ENCODE results near the gene CTNNBIP1. TPM values are rescaled to one million over a fixed set of nuclear protein-coding genes. Genes with fewer than 3 reads are reported as not detected.

The CTNNBIP1 gene
- total RNA-seq, 1 experiment from 2014 or later, result 58.9 TPM

- Histone ChIP-seq H3K9me3 (ENCODE audit: insufficient read depth, low read depth) (no peaks in the 10 kb centered on the region), H2AFZ (no peak overlapping the region), H3F3A (ENCODE audit: insufficient read depth, low read depth) (peaks cover 17% of the 10 kb centered on the region; the same call in 1 of the 2 replicates), H3K4me1 (replicated peaks; ENCODE audit: insufficient read depth) (peaks cover 24% of the 10 kb centered on the region), H3K4me2 (no peak overlapping the region), H3K79me2 (ENCODE audit: low read depth) (0 out of 2 replicates have a peak, but pooled peaks cover 8% of the 10 kb centered on the region), H3K36me3 (ENCODE audit: low read depth) (no peaks in the 10 kb centered on the region), H3K9me2 (ENCODE audit: insufficient read depth) (no peaks in the 10 kb centered on the region), H3K27ac (no peak overlapping the region), H3K27me3 (ENCODE audit: insufficient read depth, low read depth) (no peaks in the 10 kb centered on the region), H3K4me3 (no peak overlapping the region), H4K20me1 (ENCODE audit: insufficient read depth) (no peaks in the 10 kb centered on the region)
- CTCF ChIA-PET, result interaction anchor here (0.9 kb wide), 1 partner anchor 9 kb away, joined by 3 read pairs; no protein-coding TSS in a partner anchor
- intact Hi-C loops (cut with micrococcal nuclease; ENCODE audit: unreplicated experiment), result no loop called here
- POLR2A ChIA-PET (ENCODE audit: unreplicated experiment), result no interaction called here
- TF ChIP-seq CTCF (conservative IDR thresholded peaks at IDR 0.05), result no peak
- no peak for DNase-seq
- no TSS peak for BruUV-seq (replicated peaks)
Observed at GRCh38 chr1:9884805-9885204, 25.3 kb downstream of the CTNNBIP1 start.

- no TSS peak for BruUV-seq (replicated peaks)
- no peak overlapping the region for H3K27ac ChIP-seq
- no peak overlapping the region for H3K4me3 ChIP-seq
- H3K27me3 ChIP-seq (ENCODE audit: insufficient read depth, low read depth), result no peaks in the 10 kb centered on the region
- CTCF ChIA-PET, result interaction anchor here (0.9 kb wide), 1 partner anchor 10 kb away, joined by 3 read pairs; no protein-coding TSS in a partner anchor
- peaks cover 18% of the 10 kb centered on the region for H3K4me1 ChIP-seq (replicated peaks; ENCODE audit: insufficient read depth)
- POLR2A ChIA-PET (ENCODE audit: unreplicated experiment), result no interaction called here
- TF ChIP-seq CTCF (conservative IDR thresholded peaks at IDR 0.05) (no peak), EZH2 (IDR thresholded peaks at IDR 0.05; ENCODE audit: low read depth) (no peak)
- no peak for DNase-seq
- intact Hi-C loops (cut with micrococcal nuclease; ENCODE audit: unreplicated experiment), result no loop called here
- H2AFZ ChIP-seq, result no peak overlapping the region
- no peak overlapping the region for H3K4me2 ChIP-seq
- H3K36me3 ChIP-seq (ENCODE audit: low read depth), result no peaks in the 10 kb centered on the region
- no peaks in the 10 kb centered on the region for H4K20me1 ChIP-seq (ENCODE audit: insufficient read depth)
- no peaks in the 10 kb centered on the region for H3K79me2 ChIP-seq (ENCODE audit: low read depth)
- H3K9me3 ChIP-seq (ENCODE audit: insufficient read depth, low read depth), result no peaks in the 10 kb centered on the region
- H3F3A ChIP-seq (ENCODE audit: insufficient read depth, low read depth), result peaks cover 11% of the 10 kb centered on the region; the same call in 1 of the 2 replicates
- H3K9me2 ChIP-seq (ENCODE audit: insufficient read depth), result no peaks in the 10 kb centered on the region
Observed at GRCh38 chr1:9883585-9884449, 26.3 kb downstream of the CTNNBIP1 start.

- POLR2A ChIA-PET (ENCODE audit: unreplicated experiment), result no interaction called here
- CTCF ChIA-PET, result no interaction called here
Observed at GRCh38 chr1:9882945-9883303, 27.1 kb downstream of the CTNNBIP1 start.

More at GRCh38 chr1:9882945-9883303, 27.1 kb downstream of the CTNNBIP1 start:
- no peak overlapping the region for H3K4me2 ChIP-seq
- intact Hi-C loops (cut with micrococcal nuclease; ENCODE audit: unreplicated experiment), result no loop called here
- TF ChIP-seq EZH2 (IDR thresholded peaks at IDR 0.05; ENCODE audit: low read depth) (no peak), CTCF (conservative IDR thresholded peaks at IDR 0.05) (no peak)
- H3K9me2 ChIP-seq (ENCODE audit: insufficient read depth), result no peaks in the 10 kb centered on the region
- no peaks in the 10 kb centered on the region for H3K36me3 ChIP-seq (ENCODE audit: low read depth)
- H3K9me3 ChIP-seq (ENCODE audit: insufficient read depth, low read depth), result no peaks in the 10 kb centered on the region
- BruUV-seq (replicated peaks), result no TSS peak
- H3K4me3 ChIP-seq, result no peak overlapping the region
- H3K4me1 ChIP-seq (replicated peaks; ENCODE audit: insufficient read depth), result peaks cover 24% of the 10 kb centered on the region
- no peaks in the 10 kb centered on the region for H4K20me1 ChIP-seq (ENCODE audit: insufficient read depth)
- H3F3A ChIP-seq (ENCODE audit: insufficient read depth, low read depth), result peaks cover 18% of the 10 kb centered on the region; the same call in 1 of the 2 replicates
- DNase-seq, result no peak
- H3K79me2 ChIP-seq (ENCODE audit: low read depth), result no peaks in the 10 kb centered on the region
- no peaks in the 10 kb centered on the region for H3K27me3 ChIP-seq (ENCODE audit: insufficient read depth, low read depth)
- H2AFZ ChIP-seq, result no peak overlapping the region
- H3K27ac ChIP-seq, result no peak overlapping the region

Data from PC-9 (cell line).